K562 (cell line): Measurements from ENCODE around the gene MGRN1. TPM values are rescaled to one million over a fixed set of nuclear protein-coding genes. Genes with fewer than 3 reads are reported as not detected.

ENCODE experiments used
- EP300 ChIP-seq: IDR thresholded peaks from 2 replicates; pipeline ENCODE4 v1.6.1; 2012; ENCODE audit warnings: low read length, improper control_type of control experiment
- FUS ChIP-seq: fragments of 200-400 bp; formaldehyde crosslinking; optimal IDR thresholded peaks from 2 replicates; pipeline ENCODE3; 2017; ENCODE audit warnings: low read depth, low read length
- GATA2 ChIP-seq: sonication (generic); formaldehyde crosslinking; IDR thresholded peaks from 2 replicates; pipeline ENCODE4 v1.4.0; 2020; ENCODE audit warnings: mild to moderate bottlenecking, missing genetic modification reagents
- HMG20B ChIP-seq: fragments of 250-450 bp; sonication (Bioruptor Pico); IDR thresholded peaks from 2 replicates; pipeline ENCODE4 v1.5.0; 2021; ENCODE audit warnings: mild to moderate bottlenecking
- MBD2 ChIP-seq: sonication (generic); IDR thresholded peaks from 2 replicates; pipeline ENCODE4 v1.6.1; 2016; ENCODE audit warnings: low read depth, borderline replicate concordance
- NONO ChIP-seq, 2 experiments: fragments of 200-400 bp in 1 of 2; fragments of 450-650 bp in 1 of 2; formaldehyde crosslinking in 1 of 2; IDR thresholded peaks; 2 replicates each; pipeline ENCODE4 v1.6.1; 2017; ENCODE audit warnings: low read depth in 2 of 2, mild to moderate bottlenecking in 2 of 2, moderate library complexity in 2 of 2, low read length in 1 of 2
- TARDBP ChIP-seq: fragments of 450-650 bp; IDR thresholded peaks from 2 replicates; pipeline ENCODE4 v1.6.1; 2016
- TCF7 ChIP-seq: sonication (generic); IDR thresholded peaks from 2 replicates; pipeline ENCODE4 v1.6.1; 2016; ENCODE audit warnings: antibody characterized with exemption, borderline replicate concordance
- TEAD2 ChIP-seq: fragments of 450-650 bp; IDR thresholded peaks from 2 replicates; pipeline ENCODE4 v1.6.1; 2016; ENCODE audit warnings: missing genetic modification characterization, control low read depth, missing compliant biosample characterization
- ZNF311 ChIP-seq: fragments of 250-450 bp; sonication (Bioruptor Pico); IDR thresholded peaks from 2 replicates; pipeline ENCODE4 v1.4.0; 2020; ENCODE audit warnings: mild to moderate bottlenecking, moderate library complexity
- polyA plus RNA-seq, 8 experiments: library from polyadenylated mRNA; depleted of rRNA in 4 of 8; stranded (reverse) in 5 of 8; unstranded in 3 of 8; fragments of >200 nt; fragmentation: Nextera tagmentation in 2 of 8; fragmentation: Illumina TruSeq in 1 of 8; extraction: Ambion mirVana in 2 of 8; extraction: Trizol in 1 of 8; gene quantifications; 2 replicates each; pipeline versions ENCODE4 v1.2.1 to v1.2.3, GENCODE V29; 2011 to 2014; ENCODE audit warnings: inconsistent platforms in 1 of 8, missing spikeins in 1 of 8
- total RNA-seq, 7 experiments: library from RNA; depleted of rRNA in 6 of 7; stranded (reverse); fragments of >200 nt in 6 of 7; fragmentation: Illumina TruSeq in 2 of 7; extraction: Trizol in 2 of 7; gene quantifications; 2 replicates each; pipeline versions ENCODE4 v1.2.1 to v1.2.3, GENCODE V29; 2011 to 2021; ENCODE audit warnings: low replicate concordance in 1 of 7
- TF ChIP-seq, protein P1 (sequence below): fragments of 250-450 bp; sonication (Bioruptor Pico); IDR thresholded peaks from 2 replicates; pipeline ENCODE4 v1.4.0; 2020
- TF ChIP-seq, protein P2 (sequence below): sonication (generic); formaldehyde crosslinking; IDR thresholded peaks from 2 replicates; pipeline ENCODE4 v1.8.0; 2023; ENCODE audit warnings: mild to moderate bottlenecking, missing genetic modification reagents
- TF ChIP-seq, protein P3 (sequence below): sonication (generic); formaldehyde crosslinking; IDR thresholded peaks from 2 replicates; pipeline ENCODE4 v1.8.0; 2022; ENCODE audit warnings: mild to moderate bottlenecking, missing genetic modification reagents
- TF ChIP-seq, protein P4 (sequence below): fragments of 450-650 bp; IDR thresholded peaks from 2 replicates; pipeline ENCODE4 v1.6.1; 2017; ENCODE audit warnings: mild to moderate bottlenecking, moderate library complexity
- TF ChIP-seq, protein P5 (sequence below), 2 experiments: fragments of 450-650 bp; IDR thresholded peaks; 2 replicates each; pipeline ENCODE4 v1.6.1; 2016

The MGRN1 gene
- total and polyA plus RNA-seq, 9 of the 15 experiments (the other 6 are each of a cell fraction or from before 2014, with no cell fraction given): 0.15 to 37.9 (median 6.0) TPM

DNA sequence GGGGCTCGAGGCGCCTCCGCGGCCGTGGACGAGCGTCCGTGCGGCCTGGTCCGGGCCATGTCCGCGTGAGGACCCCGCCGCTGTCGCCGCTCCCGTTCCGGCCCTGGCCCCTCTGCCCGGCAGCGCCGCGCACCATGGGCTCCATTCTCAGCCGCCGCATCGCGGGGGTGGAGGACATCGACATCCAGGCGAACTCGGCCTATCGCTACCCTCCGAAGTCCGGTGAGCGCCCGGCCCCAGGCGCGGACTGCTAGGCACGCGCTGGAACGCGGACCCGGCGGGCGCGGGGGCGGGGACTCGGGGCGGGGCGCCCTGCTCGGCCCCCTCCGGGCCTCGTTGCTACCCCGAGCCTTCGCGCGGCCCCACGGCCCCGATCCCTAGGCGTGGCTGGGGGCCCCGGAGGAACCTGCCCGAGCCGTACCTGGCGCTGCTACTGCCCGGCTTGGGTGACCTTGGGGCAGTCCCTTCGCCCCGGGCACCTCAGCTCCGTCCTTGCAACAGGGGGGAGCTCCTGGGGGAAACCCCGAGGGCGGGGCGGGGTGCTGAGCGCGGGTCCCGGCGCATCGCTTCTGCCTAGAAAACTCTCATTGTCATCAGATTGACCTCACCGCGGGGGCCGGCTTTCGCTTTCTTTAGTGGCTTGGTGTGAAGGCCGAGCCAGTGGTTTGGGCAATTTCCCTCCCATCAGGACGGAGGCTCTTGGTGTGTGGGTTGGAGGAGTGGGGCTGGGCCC, 367 bp downstream of the MGRN1 start (continued):
- TF ChIP-seq, protein P1, sequence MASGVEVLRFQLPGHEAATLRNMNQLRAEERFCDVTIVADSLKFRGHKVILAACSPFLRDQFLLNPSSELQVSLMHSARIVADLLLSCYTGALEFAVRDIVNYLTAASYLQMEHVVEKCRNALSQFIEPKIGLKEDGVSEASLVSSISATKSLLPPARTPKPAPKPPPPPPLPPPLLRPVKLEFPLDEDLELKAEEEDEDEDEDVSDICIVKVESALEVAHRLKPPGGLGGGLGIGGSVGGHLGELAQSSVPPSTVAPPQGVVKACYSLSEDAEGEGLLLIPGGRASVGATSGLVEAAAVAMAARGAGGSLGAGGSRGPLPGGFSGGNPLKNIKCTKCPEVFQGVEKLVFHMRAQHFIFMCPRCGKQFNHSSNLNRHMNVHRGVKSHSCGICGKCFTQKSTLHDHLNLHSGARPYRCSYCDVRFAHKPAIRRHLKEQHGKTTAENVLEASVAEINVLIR (CRISPR knock-in tag): no peak; the same call in 1 of the 2 replicates
- no peak for TF ChIP-seq ZNF311 (CRISPR knock-in tag)
- TF ChIP-seq NONO (IDR thresholded peaks at IDR 0.05; ENCODE audit: low read depth in 2 of 2, low read length in 1 of 2): peak in 1 of 2 experiments; percentile 88; a peak in 2 of 4 replicates
- TF ChIP-seq TARDBP: 0 out of 2 replicates have a peak, but pooled peaks have one; percentile 31
- no peak for TF ChIP-seq FUS
- no peak for TF ChIP-seq TEAD2
- TF ChIP-seq, protein P2, sequence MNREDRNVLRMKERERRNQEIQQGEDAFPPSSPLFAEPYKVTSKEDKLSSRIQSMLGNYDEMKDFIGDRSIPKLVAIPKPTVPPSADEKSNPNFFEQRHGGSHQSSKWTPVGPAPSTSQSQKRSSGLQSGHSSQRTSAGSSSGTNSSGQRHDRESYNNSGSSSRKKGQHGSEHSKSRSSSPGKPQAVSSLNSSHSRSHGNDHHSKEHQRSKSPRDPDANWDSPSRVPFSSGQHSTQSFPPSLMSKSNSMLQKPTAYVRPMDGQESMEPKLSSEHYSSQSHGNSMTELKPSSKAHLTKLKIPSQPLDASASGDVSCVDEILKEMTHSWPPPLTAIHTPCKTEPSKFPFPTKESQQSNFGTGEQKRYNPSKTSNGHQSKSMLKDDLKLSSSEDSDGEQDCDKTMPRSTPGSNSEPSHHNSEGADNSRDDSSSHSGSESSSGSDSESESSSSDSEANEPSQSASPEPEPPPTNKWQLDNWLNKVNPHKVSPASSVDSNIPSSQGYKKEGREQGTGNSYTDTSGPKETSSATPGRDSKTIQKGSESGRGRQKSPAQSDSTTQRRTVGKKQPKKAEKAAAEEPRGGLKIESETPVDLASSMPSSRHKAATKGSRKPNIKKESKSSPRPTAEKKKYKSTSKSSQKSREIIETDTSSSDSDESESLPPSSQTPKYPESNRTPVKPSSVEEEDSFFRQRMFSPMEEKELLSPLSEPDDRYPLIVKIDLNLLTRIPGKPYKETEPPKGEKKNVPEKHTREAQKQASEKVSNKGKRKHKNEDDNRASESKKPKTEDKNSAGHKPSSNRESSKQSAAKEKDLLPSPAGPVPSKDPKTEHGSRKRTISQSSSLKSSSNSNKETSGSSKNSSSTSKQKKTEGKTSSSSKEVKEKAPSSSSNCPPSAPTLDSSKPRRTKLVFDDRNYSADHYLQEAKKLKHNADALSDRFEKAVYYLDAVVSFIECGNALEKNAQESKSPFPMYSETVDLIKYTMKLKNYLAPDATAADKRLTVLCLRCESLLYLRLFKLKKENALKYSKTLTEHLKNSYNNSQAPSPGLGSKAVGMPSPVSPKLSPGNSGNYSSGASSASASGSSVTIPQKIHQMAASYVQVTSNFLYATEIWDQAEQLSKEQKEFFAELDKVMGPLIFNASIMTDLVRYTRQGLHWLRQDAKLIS: peak; percentile 53; the same call in 1 of the 2 replicates
- TF ChIP-seq, protein P3, sequence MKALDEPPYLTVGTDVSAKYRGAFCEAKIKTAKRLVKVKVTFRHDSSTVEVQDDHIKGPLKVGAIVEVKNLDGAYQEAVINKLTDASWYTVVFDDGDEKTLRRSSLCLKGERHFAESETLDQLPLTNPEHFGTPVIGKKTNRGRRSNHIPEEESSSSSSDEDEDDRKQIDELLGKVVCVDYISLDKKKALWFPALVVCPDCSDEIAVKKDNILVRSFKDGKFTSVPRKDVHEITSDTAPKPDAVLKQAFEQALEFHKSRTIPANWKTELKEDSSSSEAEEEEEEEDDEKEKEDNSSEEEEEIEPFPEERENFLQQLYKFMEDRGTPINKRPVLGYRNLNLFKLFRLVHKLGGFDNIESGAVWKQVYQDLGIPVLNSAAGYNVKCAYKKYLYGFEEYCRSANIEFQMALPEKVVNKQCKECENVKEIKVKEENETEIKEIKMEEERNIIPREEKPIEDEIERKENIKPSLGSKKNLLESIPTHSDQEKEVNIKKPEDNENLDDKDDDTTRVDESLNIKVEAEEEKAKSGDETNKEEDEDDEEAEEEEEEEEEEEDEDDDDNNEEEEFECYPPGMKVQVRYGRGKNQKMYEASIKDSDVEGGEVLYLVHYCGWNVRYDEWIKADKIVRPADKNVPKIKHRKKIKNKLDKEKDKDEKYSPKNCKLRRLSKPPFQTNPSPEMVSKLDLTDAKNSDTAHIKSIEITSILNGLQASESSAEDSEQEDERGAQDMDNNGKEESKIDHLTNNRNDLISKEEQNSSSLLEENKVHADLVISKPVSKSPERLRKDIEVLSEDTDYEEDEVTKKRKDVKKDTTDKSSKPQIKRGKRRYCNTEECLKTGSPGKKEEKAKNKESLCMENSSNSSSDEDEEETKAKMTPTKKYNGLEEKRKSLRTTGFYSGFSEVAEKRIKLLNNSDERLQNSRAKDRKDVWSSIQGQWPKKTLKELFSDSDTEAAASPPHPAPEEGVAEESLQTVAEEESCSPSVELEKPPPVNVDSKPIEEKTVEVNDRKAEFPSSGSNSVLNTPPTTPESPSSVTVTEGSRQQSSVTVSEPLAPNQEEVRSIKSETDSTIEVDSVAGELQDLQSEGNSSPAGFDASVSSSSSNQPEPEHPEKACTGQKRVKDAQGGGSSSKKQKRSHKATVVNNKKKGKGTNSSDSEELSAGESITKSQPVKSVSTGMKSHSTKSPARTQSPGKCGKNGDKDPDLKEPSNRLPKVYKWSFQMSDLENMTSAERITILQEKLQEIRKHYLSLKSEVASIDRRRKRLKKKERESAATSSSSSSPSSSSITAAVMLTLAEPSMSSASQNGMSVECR (CRISPR knock-in tag): peak; percentile 82
- no peak for TF ChIP-seq MBD2
- TF ChIP-seq EP300: no peak
- TF ChIP-seq TCF7: no peak
- TF ChIP-seq, protein P4, sequence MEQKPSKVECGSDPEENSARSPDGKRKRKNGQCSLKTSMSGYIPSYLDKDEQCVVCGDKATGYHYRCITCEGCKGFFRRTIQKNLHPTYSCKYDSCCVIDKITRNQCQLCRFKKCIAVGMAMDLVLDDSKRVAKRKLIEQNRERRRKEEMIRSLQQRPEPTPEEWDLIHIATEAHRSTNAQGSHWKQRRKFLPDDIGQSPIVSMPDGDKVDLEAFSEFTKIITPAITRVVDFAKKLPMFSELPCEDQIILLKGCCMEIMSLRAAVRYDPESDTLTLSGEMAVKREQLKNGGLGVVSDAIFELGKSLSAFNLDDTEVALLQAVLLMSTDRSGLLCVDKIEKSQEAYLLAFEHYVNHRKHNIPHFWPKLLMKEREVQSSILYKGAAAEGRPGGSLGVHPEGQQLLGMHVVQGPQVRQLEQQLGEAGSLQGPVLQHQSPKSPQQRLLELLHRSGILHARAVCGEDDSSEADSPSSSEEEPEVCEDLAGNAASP: no peak
- TF ChIP-seq, protein P5, sequence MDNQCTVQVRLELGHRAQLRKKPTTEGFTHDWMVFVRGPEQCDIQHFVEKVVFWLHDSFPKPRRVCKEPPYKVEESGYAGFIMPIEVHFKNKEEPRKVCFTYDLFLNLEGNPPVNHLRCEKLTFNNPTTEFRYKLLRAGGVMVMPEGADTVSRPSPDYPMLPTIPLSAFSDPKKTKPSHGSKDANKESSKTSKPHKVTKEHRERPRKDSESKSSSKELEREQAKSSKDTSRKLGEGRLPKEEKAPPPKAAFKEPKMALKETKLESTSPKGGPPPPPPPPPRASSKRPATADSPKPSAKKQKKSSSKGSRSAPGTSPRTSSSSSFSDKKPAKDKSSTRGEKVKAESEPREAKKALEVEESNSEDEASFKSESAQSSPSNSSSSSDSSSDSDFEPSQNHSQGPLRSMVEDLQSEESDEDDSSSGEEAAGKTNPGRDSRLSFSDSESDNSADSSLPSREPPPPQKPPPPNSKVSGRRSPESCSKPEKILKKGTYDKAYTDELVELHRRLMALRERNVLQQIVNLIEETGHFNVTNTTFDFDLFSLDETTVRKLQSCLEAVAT (IDR thresholded peaks at IDR 0.05): no peak
- TF ChIP-seq GATA2 (CRISPR knock-in tag): no peak
- TF ChIP-seq HMG20B (CRISPR knock-in tag): no peak
